ENCODE results near the gene BPIFB4. TPM values are rescaled to one million over a fixed set of nuclear protein-coding genes. Genes with fewer than 3 reads are reported as not detected.

The BPIFB4 gene
- total RNA-seq, 1 donor from 2014 or later: not detected

DNA sequence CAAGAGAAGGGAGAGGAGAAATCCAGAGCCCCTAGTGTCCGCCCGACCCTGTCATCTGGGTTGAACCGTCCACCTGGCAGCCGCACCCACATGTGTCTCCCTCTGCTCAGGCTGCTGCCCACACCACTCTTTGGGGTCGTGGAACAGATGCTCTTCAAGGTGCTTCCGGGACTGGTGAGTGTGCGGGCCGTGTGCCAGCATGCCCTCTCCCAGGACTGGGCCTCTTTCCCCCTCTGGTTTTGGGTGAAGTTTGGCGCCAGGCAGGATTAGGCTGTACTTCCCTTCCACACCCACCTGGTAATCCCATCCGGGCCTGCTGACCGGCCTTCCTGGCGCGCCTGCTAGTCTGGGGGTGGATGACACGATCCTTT is 17.8 kb upstream of the BPIFB4 start:
- no peaks in the 10 kb centered on the region for H3K4me1 ChIP-seq
- intact Hi-C loops (cut with DNase I): no loop called here
- no peaks in the 10 kb centered on the region for H3K27me3 ChIP-seq
- H3K36me3 ChIP-seq: no peaks in the 10 kb centered on the region
- DNase-seq (ENCODE audit: low spot score in 2 of 2): no peak
- TF ChIP-seq CTCF (IDR thresholded peaks at IDR 0.05): no peak
- no peaks in the 10 kb centered on the region for H3K9me3 ChIP-seq
- no peak overlapping the region for H3K27ac ChIP-seq
- no peak overlapping the region for H3K4me3 ChIP-seq

DNA sequence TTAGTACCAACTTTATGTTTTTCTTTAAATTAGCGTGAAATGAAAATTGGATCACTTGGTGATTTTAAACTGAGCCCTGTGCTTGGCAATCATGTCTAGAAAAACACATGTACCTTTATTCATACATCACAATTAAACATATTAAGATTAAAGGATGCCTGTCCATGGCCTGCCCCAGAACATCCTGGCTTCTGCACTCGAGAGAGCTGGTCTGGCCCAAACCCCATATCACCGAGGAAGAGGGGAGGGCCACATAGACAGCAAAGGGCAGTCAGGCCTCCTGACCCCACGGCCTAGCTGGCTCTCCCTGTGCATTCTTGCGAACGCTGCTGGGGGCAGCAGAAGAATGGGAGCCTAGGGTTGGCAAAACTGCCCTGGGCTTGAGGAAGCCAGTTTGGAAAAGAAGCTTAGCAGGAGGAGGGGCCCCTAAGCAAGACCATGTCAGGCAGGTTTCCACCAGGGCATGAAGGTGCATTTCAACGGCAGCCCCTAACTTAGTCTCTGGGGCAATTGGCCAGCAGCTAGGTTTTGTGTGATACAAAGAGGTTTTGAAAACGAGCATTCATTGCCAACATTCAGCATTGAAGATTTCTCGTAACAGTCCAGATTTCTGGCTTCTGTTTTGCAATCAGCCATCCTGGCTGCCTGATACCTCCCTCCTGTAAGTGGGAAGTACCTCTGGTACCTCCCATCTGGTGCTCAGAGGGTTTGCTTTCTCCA is 17.2 kb upstream of the BPIFB4 start:
- H3K4me3 ChIP-seq: no peak overlapping the region
- no peak overlapping the region for H3K27ac ChIP-seq
- no peak for TF ChIP-seq CTCF (IDR thresholded peaks at IDR 0.05)
- no peaks in the 10 kb centered on the region for H3K9me3 ChIP-seq
- intact Hi-C loops (cut with DNase I): no loop called here
- no peak for DNase-seq (ENCODE audit: low spot score in 2 of 2)
- no peaks in the 10 kb centered on the region for H3K4me1 ChIP-seq
- no peaks in the 10 kb centered on the region for H3K36me3 ChIP-seq
- H3K27me3 ChIP-seq: no peaks in the 10 kb centered on the region

- H3K4me1 ChIP-seq: no peaks in the 10 kb centered on the region
- H3K4me3 ChIP-seq: no peak overlapping the region
- intact Hi-C loops (cut with DNase I): no loop called here
- H3K27me3 ChIP-seq: no peaks in the 10 kb centered on the region
- no peak for TF ChIP-seq CTCF (IDR thresholded peaks at IDR 0.05)
- H3K36me3 ChIP-seq: no peaks in the 10 kb centered on the region
- no peak for DNase-seq (ENCODE audit: low spot score in 2 of 2)
- no peak overlapping the region for H3K27ac ChIP-seq
- no peaks in the 10 kb centered on the region for H3K9me3 ChIP-seq
Observed at GRCh38 chr20:33062825-33063149, 16.7 kb upstream of the BPIFB4 start.

DNA sequence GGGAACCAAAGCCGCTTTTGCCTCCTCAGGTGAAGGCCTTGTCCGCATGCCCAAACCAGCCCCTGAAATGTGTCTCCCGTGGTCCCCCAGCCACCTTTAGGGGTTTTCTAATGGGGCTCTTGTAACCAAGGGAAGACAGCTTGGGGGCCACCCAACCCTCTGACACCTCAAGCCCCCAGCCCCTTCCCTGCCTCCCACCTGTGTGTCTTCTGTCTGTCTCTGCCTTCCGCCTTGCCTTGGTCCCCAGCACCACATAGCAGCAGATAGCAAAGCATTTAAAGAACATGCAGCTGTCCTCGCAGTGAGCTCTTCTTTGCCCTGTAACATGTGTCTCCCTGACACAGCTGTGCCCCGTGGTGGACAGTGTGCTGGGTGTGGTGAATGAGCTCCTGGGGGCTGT is 16.2 kb upstream of the BPIFB4 start:
- DNase-seq (ENCODE audit: low spot score in 2 of 2): no peak
- H3K4me3 ChIP-seq: no peak overlapping the region
- intact Hi-C loops (cut with DNase I): no loop called here
- no peaks in the 10 kb centered on the region for H3K27me3 ChIP-seq
- no peaks in the 10 kb centered on the region for H3K36me3 ChIP-seq
- H3K4me1 ChIP-seq: no peaks in the 10 kb centered on the region
- H3K9me3 ChIP-seq: no peaks in the 10 kb centered on the region
- TF ChIP-seq CTCF (IDR thresholded peaks at IDR 0.05): no peak
- H3K27ac ChIP-seq: no peak overlapping the region

DNA sequence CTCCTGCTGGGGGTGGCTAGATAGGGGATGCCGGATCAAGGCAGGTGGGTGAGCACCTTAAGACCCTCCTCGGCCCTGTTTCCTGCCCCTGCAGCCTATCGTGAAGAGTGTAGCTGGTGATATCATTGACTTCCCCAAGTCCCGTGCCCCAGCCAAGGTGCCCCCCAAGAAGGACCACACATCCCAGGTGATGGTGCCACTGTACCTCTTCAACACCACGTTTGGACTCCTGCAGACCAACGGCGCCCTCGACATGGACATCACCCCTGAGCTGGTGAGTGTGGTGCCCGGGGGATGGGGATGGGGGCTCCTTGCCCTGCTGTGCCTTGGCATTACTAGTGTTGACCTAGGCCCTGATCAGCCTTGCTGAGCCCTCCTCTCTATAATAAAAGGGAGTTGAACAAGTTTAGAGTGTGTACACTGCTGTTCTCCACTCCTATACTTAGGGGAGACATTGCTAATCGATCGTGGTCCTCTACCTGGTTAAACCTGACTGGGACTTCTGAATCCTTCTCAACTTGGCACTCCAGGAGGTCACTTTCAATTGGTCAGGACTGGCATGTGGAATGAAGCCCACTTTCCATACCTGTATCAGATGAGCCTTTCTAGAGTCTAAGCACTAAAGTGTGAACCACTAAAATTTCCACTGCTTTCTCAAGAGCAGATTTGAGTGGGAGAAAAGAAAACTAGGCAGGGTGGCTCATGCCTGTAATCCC is 14.7 kb upstream of the BPIFB4 start:
- Histone ChIP-seq H3K27ac (no peak overlapping the region), H3K9me3 (no peaks in the 10 kb centered on the region), H3K27me3 (no peaks in the 10 kb centered on the region), H3K4me1 (no peaks in the 10 kb centered on the region), H3K36me3 (no peaks in the 10 kb centered on the region), H3K4me3 (no peak overlapping the region)
- no peak for DNase-seq (ENCODE audit: low spot score in 2 of 2)
- intact Hi-C loops (cut with DNase I): no loop called here
- no peak for TF ChIP-seq CTCF (IDR thresholded peaks at IDR 0.05)
